Endothelial cell of umbilical vein (primary cell): ENCODE data around the gene MMP23B. TPM values are rescaled to one million over a fixed set of nuclear protein-coding genes. Genes with fewer than 3 reads are reported as not detected.

Experiments used
- BruUV-seq: library from RNA; stranded (reverse); fragments of 400-500 nt; replicated peaks from 2 replicates; lab custom pipeline; 2021; lab: Mats Ljungman, UMichigan
- CTCF ChIA-PET: fragments of 300-600, 350-600 bp; sonication (Branson Sonifier 250); formaldehyde crosslinking; loops from one replicate; lab custom pipeline; 2021; ENCODE audit warnings: antibody characterized with exemption, inconsistent platforms; lab: Charles Lee
- POLR2A ChIA-PET: fragments of 300-600, 350-600 bp; sonication (Branson Sonifier 250); formaldehyde crosslinking; loops from one replicate; lab custom pipeline; 2021; ENCODE audit warnings: antibody characterized with exemption, inconsistent platforms; lab: Charles Lee
- DNase-seq: peaks from one replicate; pipeline ENCODE4 v3.0.0-alpha.2; 2011; ENCODE audit warnings: low read depth, low spot score
- FAIRE-seq: peaks from 2 replicates; lab custom pipeline; 2011; peaks lifted over from hg19 to GRCh38; lab: Jason Lieb, UNC
- H2AFZ ChIP-seq: 2 replicates; pipeline ENCODE4 v1.6.0; 2012; ENCODE audit warnings: low read depth, low read length, control low read depth, inconsistent platforms
- H3K27ac ChIP-seq: 2 replicates; pipeline ENCODE4 v1.5.1; 2011; ENCODE audit warnings: low read depth, mild to moderate bottlenecking, control low read depth, low read length, moderate library complexity; ENCODE audit not compliant: insufficient read depth
- H3K27me3 ChIP-seq, 2 experiments: 2 replicates each; pipeline versions ENCODE4 v1.6.0 to v1.6.1; 2011; ENCODE audit warnings: low read length in 2 of 2, mixed read lengths in 1 of 2; ENCODE audit not compliant: control insufficient read depth in 2 of 2, insufficient read depth in 2 of 2
- H3K36me3 ChIP-seq, 2 experiments: 2 replicates in 1 of 2; 3 replicates in 1 of 2; pipeline ENCODE4 v1.5.1; 2011; ENCODE audit warnings: low read length in 2 of 2, mild to moderate bottlenecking in 1 of 2, moderate library complexity in 1 of 2; ENCODE audit not compliant: control insufficient read depth in 2 of 2, insufficient read depth in 2 of 2; ENCODE audit errors: extremely low read depth in 1 of 2
- H3K4me1 ChIP-seq: 3 replicates; pipeline ENCODE4 v1.5.1; 2011; ENCODE audit warnings: mild to moderate bottlenecking, low read length; ENCODE audit not compliant: control insufficient read depth, insufficient read depth; ENCODE audit errors: extremely low read depth
- H3K4me2 ChIP-seq: 2 replicates; pipeline ENCODE4 v1.6.1; 2011; ENCODE audit warnings: low read length, control low read depth, mixed read lengths; ENCODE audit not compliant: insufficient read depth
- H3K4me3 ChIP-seq, 3 experiments: fragments of 200-600 bp in 1 of 3; sonication (generic), shearing (Covaris generic) in 1 of 3; replicated peaks in 1 of 3; 2 replicates each; pipeline ENCODE4 v1.5.1; 2011 to 2016; ENCODE audit warnings: control low read depth in 3 of 3, low read length in 3 of 3, mild to moderate bottlenecking in 2 of 3, inconsistent platforms in 1 of 3, low read depth in 1 of 3, moderate library complexity in 1 of 3; ENCODE audit not compliant: insufficient read depth in 1 of 3
- H3K79me2 ChIP-seq: 2 replicates; pipeline ENCODE4 v1.6.0; 2012; ENCODE audit warnings: low read length, inconsistent platforms; ENCODE audit not compliant: control insufficient read depth, insufficient read depth
- H3K9ac ChIP-seq: replicated peaks from 2 replicates; pipeline ENCODE3; 2011; ENCODE audit warnings: low read length, control low read depth; ENCODE audit not compliant: insufficient read depth; ENCODE audit errors: extremely low read depth
- H3K9me1 ChIP-seq: replicated peaks from 3 replicates; pipeline ENCODE4 v1.6.0; 2011; ENCODE audit warnings: mild to moderate bottlenecking, low read length; ENCODE audit not compliant: control insufficient read depth, insufficient read depth; ENCODE audit errors: extremely low read depth
- H3K9me3 ChIP-seq: replicated peaks from 2 replicates; pipeline ENCODE4 v1.5.1; 2012; ENCODE audit warnings: low read length, inconsistent platforms; ENCODE audit not compliant: control insufficient read depth, insufficient read depth
- H4K20me1 ChIP-seq: replicated peaks from 2 replicates; pipeline ENCODE3; 2011; ENCODE audit warnings: mild to moderate bottlenecking, low read length; ENCODE audit not compliant: control insufficient read depth, insufficient read depth; ENCODE audit errors: extremely low read depth
- EZH2 ChIP-seq: IDR thresholded peaks from 2 replicates; pipeline ENCODE4 v1.6.1; 2012; ENCODE audit warnings: borderline replicate concordance, low read depth, mild to moderate bottlenecking, moderate library complexity, low read length, inconsistent platforms; ENCODE audit not compliant: severe bottlenecking
- FOS ChIP-seq: IDR thresholded peaks from 2 replicates; pipeline ENCODE4 v1.6.1; 2011; ENCODE audit warnings: mild to moderate bottlenecking, low read length, moderate library complexity, borderline replicate concordance; ENCODE audit not compliant: insufficient read depth
- GATA2 ChIP-seq: IDR thresholded peaks from 2 replicates; pipeline ENCODE4 v1.7.0; 2011; ENCODE audit warnings: low read depth, mild to moderate bottlenecking, moderate library complexity, mixed read lengths, low read length; ENCODE audit not compliant: insufficient read length, insufficient read depth
- JUN ChIP-seq: IDR thresholded peaks from 2 replicates; pipeline ENCODE4 v1.6.1; 2011; ENCODE audit warnings: borderline replicate concordance, low read depth; ENCODE audit not compliant: insufficient read length, insufficient read depth
- MAX ChIP-seq: IDR thresholded peaks from 2 replicates; pipeline ENCODE4 v1.6.1; 2011; ENCODE audit not compliant: insufficient read depth, insufficient read length
- MYC ChIP-seq: IDR thresholded peaks from one replicate; pipeline ENCODE4 v1.6.1; 2011; ENCODE audit warnings: mild to moderate bottlenecking, low read depth, low read length
- POLR2A ChIP-seq: IDR thresholded peaks from 2 replicates; pipeline ENCODE4 v1.6.1; 2012; ENCODE audit warnings: low read depth, mild to moderate bottlenecking, control low read depth, low read length
- POLR2AphosphoS5 ChIP-seq: IDR thresholded peaks from 2 replicates; pipeline ENCODE4 v1.6.1; 2012; ENCODE audit warnings: low read depth, mild to moderate bottlenecking, control low read depth, low read length, moderate library complexity; ENCODE audit not compliant: insufficient read depth
- dilution Hi-C: fragments of 300-500 bp; cut with MboI; formaldehyde crosslinking; loops from one replicate; pipeline ENCODE4 v1.15.0; 2019; ENCODE audit warnings: low sequenced_read_pairs; ENCODE audit not compliant: extremely low pct_ligation_motif_present
- intact Hi-C: fragments of 100-400 bp; cut with micrococcal nuclease; formaldehyde crosslinking; loops from one replicate; pipeline ENCODE4 v1.10.0; 2022
- polyA plus RNA-seq, 4 experiments: library from polyadenylated mRNA; depleted of rRNA in 3 of 4; stranded (reverse) in 3 of 4; unstranded in 1 of 4; fragments of >200 nt; gene quantifications; 2 replicates each; pipeline versions ENCODE4 v1.2.1 to v1.2.3, GENCODE V29; 2011 to 2012; ENCODE audit warnings: missing spikeins in 1 of 4
- total RNA-seq: library from RNA; stranded (reverse); gene quantifications from 2 replicates; pipeline ENCODE4 v1.2.3, GENCODE V29; 2021
- TF ChIP-seq, protein P1 (sequence below), 2 donors: IDR thresholded peaks; 1 replicate in 1 of 2; 2 replicates in 1 of 2; pipeline ENCODE4 v1.5.1; 2011; ENCODE audit warnings: low read length in 2 of 2, mild to moderate bottlenecking in 2 of 2, moderate library complexity in 2 of 2, control low read depth in 1 of 2, inconsistent platforms in 1 of 2, low read depth in 1 of 2; ENCODE audit not compliant: insufficient read depth in 1 of 2; ENCODE audit errors: extremely low read depth in 1 of 2

Gene MMP23B
- total and polyA plus RNA-seq, 2 donors (not counting 3 experiments of a cell fraction or from before 2014, with no cell fraction given), result 0.62 to 5.3 TPM

GRCh38 chr1:1627261-1627828 lies 4.6 kb upstream of the MMP23B start:
- POLR2A ChIA-PET, result no interaction called here
- Histone ChIP-seq H3K4me3 (no peak overlapping the region), H3K9ac (no peak overlapping the region), H3K27me3 (peaks cover 3 to 24% of the 10 kb centered on the region in 2 experiments), H3K79me2 (no peaks in the 10 kb centered on the region), H3K4me1 (no peaks in the 10 kb centered on the region), H3K9me3 (no peaks in the 10 kb centered on the region), H3K27ac (no peak overlapping the region), H3K4me2 (no peak overlapping the region), H3K9me1 (no peaks in the 10 kb centered on the region), H4K20me1 (no peaks in the 10 kb centered on the region), H2AFZ (no peak overlapping the region), H3K36me3 (no peaks in the 10 kb centered on the region)
- TF ChIP-seq MYC (no peak), MAX (no peak), EZH2 (no peak), POLR2AphosphoS5 (no peak), POLR2A (no peak), GATA2 (no peak), JUN (no peak), FOS (no peak)
- TF ChIP-seq, protein P1, sequence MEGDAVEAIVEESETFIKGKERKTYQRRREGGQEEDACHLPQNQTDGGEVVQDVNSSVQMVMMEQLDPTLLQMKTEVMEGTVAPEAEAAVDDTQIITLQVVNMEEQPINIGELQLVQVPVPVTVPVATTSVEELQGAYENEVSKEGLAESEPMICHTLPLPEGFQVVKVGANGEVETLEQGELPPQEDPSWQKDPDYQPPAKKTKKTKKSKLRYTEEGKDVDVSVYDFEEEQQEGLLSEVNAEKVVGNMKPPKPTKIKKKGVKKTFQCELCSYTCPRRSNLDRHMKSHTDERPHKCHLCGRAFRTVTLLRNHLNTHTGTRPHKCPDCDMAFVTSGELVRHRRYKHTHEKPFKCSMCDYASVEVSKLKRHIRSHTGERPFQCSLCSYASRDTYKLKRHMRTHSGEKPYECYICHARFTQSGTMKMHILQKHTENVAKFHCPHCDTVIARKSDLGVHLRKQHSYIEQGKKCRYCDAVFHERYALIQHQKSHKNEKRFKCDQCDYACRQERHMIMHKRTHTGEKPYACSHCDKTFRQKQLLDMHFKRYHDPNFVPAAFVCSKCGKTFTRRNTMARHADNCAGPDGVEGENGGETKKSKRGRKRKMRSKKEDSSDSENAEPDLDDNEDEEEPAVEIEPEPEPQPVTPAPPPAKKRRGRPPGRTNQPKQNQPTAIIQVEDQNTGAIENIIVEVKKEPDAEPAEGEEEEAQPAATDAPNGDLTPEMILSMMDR (IDR thresholded peaks at IDR 0.05; ENCODE audit: extremely low read depth in 1 of 2, insufficient read depth in 1 of 2, low read depth in 1 of 2, low read length in 2 of 2), result no peak
- intact Hi-C loops, result no loop called here
- BruUV-seq, result no TSS peak
- dilution Hi-C loops, result no loop called here
- no peak for DNase-seq
- FAIRE-seq, result no peak
- CTCF ChIA-PET, result no interaction called here
